ENCODE results near the gene CNTFR.

Gene CNTFR

GRCh38 chr9:34518896-34519295, 70.6 kb downstream of the CNTFR start:
- H3K9me3 ChIP-seq (ENCODE audit: control insufficient read depth, insufficient read depth, low read length): no peaks in the 10 kb centered on the region
- H3K4me1 ChIP-seq (ENCODE audit: control insufficient read depth, low read length): peaks cover 21% of the 10 kb centered on the region
- no peaks in the 10 kb centered on the region for H4K20me1 ChIP-seq (ENCODE audit: control insufficient read depth, insufficient read depth, low read depth, low read length)
- H3K9me2 ChIP-seq (replicated peaks; ENCODE audit: control insufficient read depth, low read length): no peaks in the 10 kb centered on the region
- no peak overlapping the region for H3K4me2 ChIP-seq (ENCODE audit: low read length)
- no peak overlapping the region for H3K4me3 ChIP-seq (ENCODE audit: low read length)
- no peaks in the 10 kb centered on the region for H3K79me2 ChIP-seq (ENCODE audit: control insufficient read depth, low read length)
- no peak for TF ChIP-seq EZH2phosphoT487 (IDR thresholded peaks at IDR 0.05; ENCODE audit: borderline replicate concordance, low read length)
- TF ChIP-seq CTCF (IDR thresholded peaks at IDR 0.05; ENCODE audit: low read depth, low read length, poor library complexity, severe bottlenecking): no peak
- no peaks in the 10 kb centered on the region for H3F3A ChIP-seq (ENCODE audit: control insufficient read depth, insufficient read depth)
- H3K36me3 ChIP-seq (ENCODE audit: control insufficient read depth, low read length): no peaks in the 10 kb centered on the region
- H3K27me3 ChIP-seq (ENCODE audit: control insufficient read depth, low read length): peaks cover 28% of the 10 kb centered on the region
- no peak overlapping the region for H3K27ac ChIP-seq (ENCODE audit: low read depth, low read length)

GRCh38 chr9:34518110-34518616, 71.4 kb downstream of the CNTFR start:
- Histone ChIP-seq H4K20me1 (ENCODE audit: control insufficient read depth, insufficient read depth, low read depth, low read length) (no peaks in the 10 kb centered on the region), H3K4me3 (ENCODE audit: low read length) (no peak overlapping the region), H3F3A (ENCODE audit: control insufficient read depth, insufficient read depth) (no peaks in the 10 kb centered on the region), H3K4me2 (ENCODE audit: low read length) (no peak overlapping the region), H3K36me3 (ENCODE audit: control insufficient read depth, low read length) (no peaks in the 10 kb centered on the region), H3K4me1 (ENCODE audit: control insufficient read depth, low read length) (peaks cover 23% of the 10 kb centered on the region), H3K27me3 (ENCODE audit: control insufficient read depth, low read length) (peaks cover 22% of the 10 kb centered on the region), H3K9me2 (replicated peaks; ENCODE audit: control insufficient read depth, low read length) (no peaks in the 10 kb centered on the region), H3K9me3 (ENCODE audit: control insufficient read depth, insufficient read depth, low read length) (no peaks in the 10 kb centered on the region), H3K79me2 (ENCODE audit: control insufficient read depth, low read length) (no peaks in the 10 kb centered on the region), H3K27ac (ENCODE audit: low read depth, low read length) (no peak overlapping the region)
- TF ChIP-seq EZH2phosphoT487 (IDR thresholded peaks at IDR 0.05; ENCODE audit: borderline replicate concordance, low read length): no peak
- TF ChIP-seq CTCF (IDR thresholded peaks at IDR 0.05; ENCODE audit: low read depth, low read length, poor library complexity, severe bottlenecking): no peak

DNA sequence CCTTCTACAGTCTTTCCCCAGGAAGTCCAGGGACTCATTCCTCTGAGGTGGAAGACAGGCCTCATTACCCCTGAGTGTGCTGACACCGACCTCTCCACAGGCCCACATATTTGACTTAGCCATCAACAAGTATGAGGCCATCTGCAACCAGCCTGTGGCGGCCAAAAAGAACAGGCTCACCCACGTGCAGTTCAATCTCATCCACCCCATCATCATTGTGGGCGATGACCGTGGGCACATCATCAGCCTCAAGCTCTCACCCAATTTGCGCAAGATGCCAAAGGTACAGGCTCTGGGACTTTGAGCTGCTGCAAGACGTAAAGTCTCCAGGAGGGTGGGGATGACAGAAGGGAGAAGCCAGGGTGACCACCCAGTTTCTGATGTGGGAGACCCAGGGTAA, 72.3 kb downstream of the CNTFR start:
- Histone ChIP-seq H4K20me1 (ENCODE audit: control insufficient read depth, insufficient read depth, low read depth, low read length) (no peaks in the 10 kb centered on the region), H3K4me3 (ENCODE audit: low read length) (no peak overlapping the region), H3K79me2 (ENCODE audit: control insufficient read depth, low read length) (no peaks in the 10 kb centered on the region), H3K4me1 (ENCODE audit: control insufficient read depth, low read length) (peaks cover 19% of the 10 kb centered on the region), H3K9me2 (replicated peaks; ENCODE audit: control insufficient read depth, low read length) (no peaks in the 10 kb centered on the region), H3F3A (ENCODE audit: control insufficient read depth, insufficient read depth) (no peaks in the 10 kb centered on the region), H3K27me3 (ENCODE audit: control insufficient read depth, low read length) (peaks cover 17% of the 10 kb centered on the region), H3K27ac (ENCODE audit: low read depth, low read length) (no peak overlapping the region), H3K36me3 (ENCODE audit: control insufficient read depth, low read length) (no peaks in the 10 kb centered on the region), H3K4me2 (ENCODE audit: low read length) (no peak overlapping the region), H3K9me3 (ENCODE audit: control insufficient read depth, insufficient read depth, low read length) (no peaks in the 10 kb centered on the region)
- TF ChIP-seq CTCF (IDR thresholded peaks at IDR 0.05; ENCODE audit: low read depth, low read length, poor library complexity, severe bottlenecking) (no peak), EZH2phosphoT487 (IDR thresholded peaks at IDR 0.05; ENCODE audit: borderline replicate concordance, low read length) (no peak)
